Type B pancreatic cell (in vitro differentiated cells): ENCODE results near the gene SDK1. TPM values are rescaled to one million over a fixed set of nuclear protein-coding genes. Genes with fewer than 3 reads are reported as not detected.

Experiments used
- DNase-seq: peaks from one replicate; pipeline ENCODE4 v3.0.0; 2021; ENCODE audit warnings: mixed read lengths; ENCODE audit not compliant: unreplicated experiment; ENCODE audit errors: extremely low spot score
- H3K27ac Mint-ChIP-seq: 2 replicates; pipeline ENCODE4 v1.8.0; 2021; ENCODE audit warnings: mild to moderate bottlenecking, mixed read lengths
- H3K27me3 Mint-ChIP-seq: 2 replicates; pipeline ENCODE4 v1.8.0; 2021; ENCODE audit warnings: mixed read lengths
- H3K36me3 Mint-ChIP-seq: 2 replicates; pipeline ENCODE4 v1.8.0; 2021; ENCODE audit warnings: mixed read lengths
- H3K4me1 Mint-ChIP-seq: one replicate; pipeline ENCODE4 v1.8.0; 2021; ENCODE audit warnings: mixed read lengths; ENCODE audit not compliant: unreplicated experiment
- H3K4me3 Mint-ChIP-seq: 2 replicates; pipeline ENCODE4 v1.8.0; 2021; ENCODE audit warnings: mild to moderate bottlenecking, mixed read lengths
- H3K9me3 Mint-ChIP-seq: 2 replicates; pipeline ENCODE4 v1.8.0; 2021; ENCODE audit warnings: mixed read lengths
- total RNA-seq: library from RNA; stranded (reverse); gene quantifications from 2 replicates; pipeline ENCODE4 v1.2.1, GENCODE V29; 2021; ENCODE audit warnings: low replicate concordance
- TF ChIP-seq, protein P1 (sequence below): fragments of 200-600 bp; sonication (generic); conservative IDR thresholded peaks from 2 replicates; pipeline ENCODE4 v1.5.0; 2021; ENCODE audit warnings: antibody characterized with exemption, mild to moderate bottlenecking

The SDK1 gene
- total RNA-seq, 1 donor from 2014 or later: 26.1 TPM

DNA sequence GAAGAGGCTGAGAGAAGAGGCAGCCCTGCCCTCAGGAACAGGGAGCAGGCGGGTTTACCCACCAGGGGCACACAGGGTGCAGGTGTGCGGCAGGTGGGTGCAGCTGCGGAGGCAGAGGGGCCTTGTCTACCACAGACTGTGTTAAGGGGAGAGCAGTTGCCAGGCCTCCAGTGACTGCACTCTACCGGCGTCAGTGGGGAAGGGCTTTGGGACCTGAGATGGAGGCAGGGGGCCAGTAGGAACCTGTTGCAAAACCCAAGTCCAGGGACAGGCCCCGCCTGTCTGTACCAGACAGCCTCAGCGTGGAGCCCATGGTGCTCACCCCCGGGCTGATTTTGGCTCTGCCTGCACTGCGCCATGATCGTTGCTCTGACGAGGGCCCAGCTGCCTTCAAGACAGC lies 873.4 kb downstream of the SDK1 start:
- no peaks in the 10 kb centered on the region for H3K9me3 Mint-ChIP-seq
- H3K4me1 Mint-ChIP-seq: peaks cover 5% of the 10 kb centered on the region
- no peaks in the 10 kb centered on the region for H3K27me3 Mint-ChIP-seq
- TF ChIP-seq, protein P1, sequence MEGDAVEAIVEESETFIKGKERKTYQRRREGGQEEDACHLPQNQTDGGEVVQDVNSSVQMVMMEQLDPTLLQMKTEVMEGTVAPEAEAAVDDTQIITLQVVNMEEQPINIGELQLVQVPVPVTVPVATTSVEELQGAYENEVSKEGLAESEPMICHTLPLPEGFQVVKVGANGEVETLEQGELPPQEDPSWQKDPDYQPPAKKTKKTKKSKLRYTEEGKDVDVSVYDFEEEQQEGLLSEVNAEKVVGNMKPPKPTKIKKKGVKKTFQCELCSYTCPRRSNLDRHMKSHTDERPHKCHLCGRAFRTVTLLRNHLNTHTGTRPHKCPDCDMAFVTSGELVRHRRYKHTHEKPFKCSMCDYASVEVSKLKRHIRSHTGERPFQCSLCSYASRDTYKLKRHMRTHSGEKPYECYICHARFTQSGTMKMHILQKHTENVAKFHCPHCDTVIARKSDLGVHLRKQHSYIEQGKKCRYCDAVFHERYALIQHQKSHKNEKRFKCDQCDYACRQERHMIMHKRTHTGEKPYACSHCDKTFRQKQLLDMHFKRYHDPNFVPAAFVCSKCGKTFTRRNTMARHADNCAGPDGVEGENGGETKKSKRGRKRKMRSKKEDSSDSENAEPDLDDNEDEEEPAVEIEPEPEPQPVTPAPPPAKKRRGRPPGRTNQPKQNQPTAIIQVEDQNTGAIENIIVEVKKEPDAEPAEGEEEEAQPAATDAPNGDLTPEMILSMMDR: no peak
- no peaks in the 10 kb centered on the region for H3K36me3 Mint-ChIP-seq
- H3K4me3 Mint-ChIP-seq: no peak overlapping the region
- H3K27ac Mint-ChIP-seq: no peak overlapping the region
- DNase-seq: no peak

DNA sequence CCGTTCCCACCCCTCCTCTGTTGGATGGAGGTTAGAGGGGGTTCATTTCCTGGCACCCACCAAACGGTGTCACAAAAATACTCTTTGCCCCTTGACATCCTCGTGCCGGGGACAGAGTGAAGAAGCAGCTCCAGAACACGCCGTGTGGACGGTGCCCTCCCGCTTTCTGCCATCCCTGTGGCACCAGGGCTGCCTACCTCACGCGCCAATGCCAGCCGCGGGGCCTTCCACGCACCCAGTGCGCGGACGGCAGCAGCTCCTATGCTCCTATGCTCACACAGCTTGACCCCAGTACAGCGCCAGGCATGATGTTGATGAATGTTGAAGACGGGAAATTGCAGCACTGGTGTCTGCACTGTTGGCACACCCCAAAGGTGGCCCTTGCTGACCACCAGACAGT lies 873.8 kb downstream of the SDK1 start:
- no peak for DNase-seq
- H3K4me1 Mint-ChIP-seq: peaks cover 1% of the 10 kb centered on the region
- H3K4me3 Mint-ChIP-seq: no peak overlapping the region
- TF ChIP-seq, protein P1: no peak
- no peaks in the 10 kb centered on the region for H3K9me3 Mint-ChIP-seq
- H3K27ac Mint-ChIP-seq: no peak overlapping the region
- no peaks in the 10 kb centered on the region for H3K36me3 Mint-ChIP-seq
- no peaks in the 10 kb centered on the region for H3K27me3 Mint-ChIP-seq

DNA sequence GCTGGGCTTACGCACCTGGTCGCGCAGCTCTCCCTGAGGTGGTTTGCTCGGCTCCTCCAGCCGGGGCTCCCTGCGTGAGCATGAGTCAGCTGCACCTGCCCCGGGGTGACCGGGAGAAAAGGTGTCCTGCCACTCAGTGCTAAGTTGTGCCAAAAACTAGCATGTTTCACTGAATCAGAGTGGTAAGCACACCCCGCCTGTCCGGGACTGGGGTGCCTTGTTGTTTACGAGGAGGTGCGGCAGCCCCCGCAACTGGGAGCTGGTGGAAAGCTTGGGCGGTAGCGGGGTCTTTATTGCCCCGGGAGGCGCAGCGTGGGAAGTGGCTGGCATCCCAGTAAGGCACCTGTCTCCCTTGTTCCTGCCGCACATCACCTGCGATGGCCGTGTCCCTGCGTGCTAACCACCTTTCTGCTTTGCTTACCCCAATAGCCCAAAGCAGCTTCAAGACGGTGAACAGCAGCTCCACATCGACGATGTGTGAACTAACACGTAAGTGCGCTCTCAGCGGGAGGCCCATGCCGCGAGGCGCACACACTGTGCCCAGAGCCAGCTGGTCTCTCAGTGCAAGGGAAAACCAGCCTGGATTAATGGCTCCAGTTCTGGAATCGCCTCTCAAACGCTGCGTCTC lies 874.4 kb downstream of the SDK1 start:
- no peaks in the 10 kb centered on the region for H3K4me1 Mint-ChIP-seq
- DNase-seq: no peak
- no peak overlapping the region for H3K27ac Mint-ChIP-seq
- TF ChIP-seq, protein P1: no peak
- no peaks in the 10 kb centered on the region for H3K9me3 Mint-ChIP-seq
- no peak overlapping the region for H3K4me3 Mint-ChIP-seq
- no peaks in the 10 kb centered on the region for H3K36me3 Mint-ChIP-seq
- no peaks in the 10 kb centered on the region for H3K27me3 Mint-ChIP-seq

DNA sequence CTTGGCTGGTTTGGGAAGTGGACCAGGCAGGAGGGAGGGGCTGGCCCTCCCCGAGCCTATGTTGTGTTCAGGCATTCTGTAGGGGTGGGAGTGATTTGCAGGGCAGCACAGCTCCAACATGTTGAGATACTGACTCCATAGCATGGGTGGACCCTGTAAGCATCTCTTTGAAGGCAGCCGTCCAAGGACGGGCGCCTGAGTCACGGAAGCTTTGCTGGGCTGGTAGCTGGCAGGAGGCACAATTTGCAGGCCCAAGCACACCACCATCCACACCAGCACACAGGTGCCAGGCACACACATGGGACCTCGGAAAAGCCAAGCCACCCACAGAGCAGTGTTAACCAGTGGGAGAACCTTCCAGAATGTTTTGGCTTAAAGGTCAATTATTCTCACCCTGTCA lies 875.9 kb downstream of the SDK1 start:
- Mint-ChIP-seq H3K9me3 (no peaks in the 10 kb centered on the region), H3K27ac (no peak overlapping the region), H3K4me3 (no peak overlapping the region), H3K36me3 (no peaks in the 10 kb centered on the region), H3K4me1 (no peaks in the 10 kb centered on the region), H3K27me3 (no peaks in the 10 kb centered on the region)
- DNase-seq: no peak
- TF ChIP-seq, protein P1: no peak

DNA sequence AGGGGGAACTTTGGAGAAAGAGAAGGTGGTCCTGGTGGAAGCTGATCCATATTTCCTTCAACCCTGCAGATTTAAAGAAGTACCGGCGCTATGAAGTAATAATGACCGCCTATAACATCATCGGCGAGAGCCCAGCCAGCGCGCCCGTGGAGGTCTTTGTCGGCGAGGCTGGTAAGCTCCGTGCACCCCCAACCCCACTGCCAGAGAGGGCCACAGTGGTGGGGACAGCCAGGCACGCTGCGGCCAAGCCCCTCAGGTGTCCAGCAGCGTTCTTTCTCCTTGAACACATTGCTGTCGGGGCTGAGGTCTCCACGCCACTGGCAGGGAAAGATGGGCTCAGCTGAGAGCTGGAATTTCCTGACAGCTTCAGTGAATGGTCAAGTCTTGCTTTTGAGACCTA lies 877.4 kb downstream of the SDK1 start:
- Mint-ChIP-seq H3K27me3 (no peaks in the 10 kb centered on the region), H3K27ac (no peak overlapping the region), H3K4me1 (no peaks in the 10 kb centered on the region), H3K9me3 (no peaks in the 10 kb centered on the region), H3K36me3 (no peaks in the 10 kb centered on the region), H3K4me3 (no peak overlapping the region)
- DNase-seq: no peak
- TF ChIP-seq, protein P1: no peak
